Suprapubic skin (tissue), 3 donors: ENCODE results near the gene C9orf72.

ENCODE experiments used
- CTCF ChIP-seq, 2 donors: fragments of 200-600 bp in 1 of 2; fragments of 450-650 bp in 1 of 2; sonication (generic) in 1 of 2; IDR thresholded peaks; one replicate each; pipeline ENCODE4 v1.5.1; 2016 to 2019; ENCODE audit warnings: antibody characterized with exemption in 2 of 2, mild to moderate bottlenecking in 1 of 2, moderate library complexity in 1 of 2
- EP300 ChIP-seq: sonication (generic); formaldehyde crosslinking; IDR thresholded peaks from one replicate; pipeline ENCODE4 v1.6.1; 2017; ENCODE audit warnings: antibody characterized with exemption
- POLR2A ChIP-seq, 2 donors: fragments of 450-650 bp; IDR thresholded peaks; one replicate each; pipeline ENCODE4 v1.6.1; 2017; ENCODE audit warnings: antibody characterized with exemption in 2 of 2, mild to moderate bottlenecking in 2 of 2, moderate library complexity in 2 of 2

- TF ChIP-seq POLR2A (IDR thresholded peaks at IDR 0.05) (no peak), CTCF (IDR thresholded peaks at IDR 0.05) (no peak), EP300 (no peak)
These were observed 53.5 kb downstream of the C9orf72 start for GRCh38 chr9:27519466-27520465.
